ENCODE data around the gene PPP2R5C. TPM values are rescaled to one million over a fixed set of nuclear protein-coding genes. Genes with fewer than 3 reads are reported as not detected.
"Not testable (repeated sequence)": the region's sequence is repeated elsewhere in the genome, so short reads cannot be mapped to it uniquely, and the experiment has no call there.

PPP2R5C gene
- total RNA-seq, 1 donor from 2014 or later, result 87.2 TPM

DNA sequence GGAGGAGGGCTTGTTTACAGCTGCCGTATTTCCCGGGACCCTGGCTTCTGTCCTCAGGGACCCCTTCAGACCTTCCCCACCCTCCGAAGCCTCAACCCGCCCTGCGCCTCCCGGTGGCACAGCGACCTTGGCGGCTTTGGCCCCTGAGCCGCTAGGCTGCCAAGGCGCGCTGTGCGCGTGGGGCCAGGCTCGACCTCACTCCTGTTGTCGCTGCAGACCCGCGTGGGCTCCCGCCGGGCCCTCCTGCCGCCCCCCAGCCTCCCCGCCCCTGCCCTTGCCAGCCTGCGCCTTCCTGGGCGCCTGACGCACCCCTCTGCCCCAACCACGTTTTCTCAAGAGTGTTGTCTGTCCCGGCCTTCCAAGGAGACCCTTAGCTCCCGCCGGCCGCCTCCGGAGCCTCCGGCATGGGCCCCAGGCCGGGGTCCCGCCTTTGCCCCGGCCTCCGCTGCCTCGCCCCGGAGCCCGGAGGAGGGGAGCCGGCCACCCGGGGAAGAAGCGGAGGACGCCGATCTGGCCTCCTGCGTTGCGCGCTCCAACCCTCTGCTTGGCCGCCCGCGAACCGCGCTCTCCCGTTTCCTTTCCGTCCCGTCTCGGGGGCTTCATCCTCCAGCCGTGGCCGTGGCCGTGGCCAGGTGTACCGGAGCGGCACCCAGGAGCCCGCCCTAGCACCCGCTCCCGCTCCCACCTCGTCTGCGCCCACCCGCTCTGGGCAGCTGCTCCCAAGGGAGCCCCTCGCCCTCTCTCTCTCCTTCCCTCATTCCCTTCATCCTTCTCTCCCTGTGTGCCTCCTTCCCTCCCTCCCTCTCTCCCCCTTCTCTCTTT, 19.9 kb downstream of the PPP2R5C start:
- DNase-seq, result no peak

DNA sequence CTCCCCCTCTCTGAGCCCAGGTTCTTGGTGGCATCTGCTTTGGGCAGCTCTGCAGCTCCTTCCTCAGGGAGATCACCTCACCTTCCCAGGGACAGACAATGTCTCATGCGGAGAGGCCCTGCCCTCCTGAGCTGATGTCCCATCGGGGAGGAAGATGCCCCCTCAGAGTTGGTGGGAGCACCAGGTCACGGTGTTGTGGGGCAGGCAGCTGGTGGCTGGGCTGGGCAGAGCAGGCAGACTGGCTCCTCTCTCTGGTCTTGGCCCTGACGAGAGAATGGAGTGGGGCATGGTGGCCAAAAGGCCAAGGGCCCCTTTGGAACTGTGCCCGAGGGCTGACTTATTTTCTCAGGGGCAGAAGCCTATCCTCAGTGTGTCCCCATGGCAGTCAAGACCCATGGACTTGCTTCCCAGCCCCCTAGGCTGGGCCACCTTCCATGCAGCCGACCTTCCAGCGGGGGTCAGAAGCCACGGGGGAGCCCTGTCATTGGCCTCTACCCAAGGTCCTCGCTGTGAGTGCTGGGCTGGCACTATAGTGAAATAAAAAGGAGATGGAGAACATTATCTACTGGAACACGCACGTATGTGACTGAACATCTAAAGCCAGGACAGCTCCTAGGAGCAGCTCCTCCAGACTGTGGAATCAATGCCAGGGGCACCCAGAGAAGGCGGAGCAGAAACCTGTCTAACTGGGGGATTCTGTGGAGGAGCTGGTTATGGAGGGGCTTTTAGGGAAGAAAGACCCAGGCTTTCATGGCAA, 21.9 kb downstream of the PPP2R5C start:
- no peak for DNase-seq

DNA sequence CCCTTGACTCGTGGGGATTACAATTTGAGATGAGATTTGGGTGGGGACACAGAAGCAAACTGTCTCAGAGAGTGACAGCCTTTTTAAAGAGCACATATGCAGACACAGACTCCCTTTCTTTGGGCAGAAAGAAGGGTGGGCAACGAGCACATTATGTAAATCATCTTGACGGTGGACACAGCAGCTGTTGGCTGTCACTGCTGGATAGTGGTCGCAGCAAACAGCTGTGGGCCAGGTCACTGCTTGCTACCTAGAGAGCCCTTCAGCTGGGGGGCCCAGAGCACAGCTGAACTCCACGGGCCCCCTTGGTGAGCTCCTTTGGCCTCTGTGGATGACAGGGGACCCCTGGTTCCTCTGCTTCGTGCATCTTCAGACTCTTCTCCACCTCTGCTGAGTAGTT, 23.1 kb downstream of the PPP2R5C start:
- no peak for DNase-seq

DNA sequence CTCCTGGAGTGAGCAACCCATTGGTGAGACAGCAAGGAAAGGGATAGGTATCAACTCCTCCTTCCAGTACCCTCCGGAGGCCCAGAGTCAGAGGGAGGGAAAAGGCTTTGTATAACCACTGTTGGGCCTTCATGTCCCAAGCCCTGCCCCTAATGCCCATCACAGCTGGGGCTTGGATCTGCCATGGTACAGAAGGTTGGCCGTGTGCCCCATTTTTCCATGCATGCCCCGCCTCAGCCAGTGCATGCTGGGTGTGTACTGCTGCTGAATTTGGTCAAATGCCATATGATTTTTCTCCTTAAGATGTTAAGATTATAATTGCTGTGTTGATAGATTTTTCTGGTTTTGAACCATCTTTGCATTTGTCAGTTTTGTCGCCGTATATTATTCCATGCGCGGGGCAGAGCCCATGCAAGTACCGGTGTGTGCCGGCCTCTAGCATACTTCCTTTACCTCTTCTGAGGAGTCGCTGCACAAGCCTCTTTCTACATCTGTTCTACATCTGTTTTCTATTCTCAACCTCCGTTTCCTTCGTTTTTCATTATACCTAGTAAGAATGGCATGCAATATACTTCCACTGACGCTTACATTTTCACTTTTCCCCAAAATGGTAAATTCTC, 26.6 kb downstream of the PPP2R5C start:
- DNase-seq, result no peak

DNA sequence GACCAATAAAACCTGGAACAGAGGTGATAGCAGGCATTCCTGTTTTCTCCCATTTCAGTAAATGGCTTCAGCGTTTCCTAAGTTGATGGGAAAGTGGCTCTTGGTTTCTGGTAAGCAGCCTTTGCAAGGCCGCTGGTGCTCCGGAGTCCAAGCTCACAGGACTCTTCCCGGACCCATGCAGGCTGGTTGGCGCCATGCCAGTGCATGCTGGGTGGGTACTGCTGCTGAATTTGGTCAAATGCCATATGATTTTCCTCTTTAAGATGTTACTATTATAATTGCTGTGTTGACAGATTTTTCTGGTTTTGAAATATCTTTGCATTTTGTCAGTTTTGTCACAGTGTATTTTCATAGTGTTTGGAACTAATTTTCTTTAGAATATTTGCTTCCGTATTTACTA, 27.7 kb downstream of the PPP2R5C start:
- no peak for DNase-seq

DNA sequence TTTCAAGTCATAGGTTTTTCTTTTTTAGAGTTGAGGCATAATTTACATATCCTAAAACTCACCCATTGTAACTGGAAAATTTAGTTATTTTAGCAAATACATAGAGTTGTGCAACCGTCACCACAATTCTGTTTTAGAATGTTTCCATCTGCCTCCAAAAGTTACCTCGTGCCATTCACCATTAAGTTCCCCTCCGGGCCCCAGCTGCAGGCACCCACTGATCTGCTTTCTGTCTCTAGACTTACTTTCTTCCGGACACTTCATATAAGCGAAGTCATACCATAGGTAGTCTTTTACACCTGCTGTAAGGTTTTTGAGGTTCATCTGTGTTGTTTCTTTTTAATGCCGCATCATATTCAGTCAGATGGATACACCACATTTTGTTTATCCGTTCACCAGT, 28.7 kb downstream of the PPP2R5C start:
- no peak for DNase-seq

DNA sequence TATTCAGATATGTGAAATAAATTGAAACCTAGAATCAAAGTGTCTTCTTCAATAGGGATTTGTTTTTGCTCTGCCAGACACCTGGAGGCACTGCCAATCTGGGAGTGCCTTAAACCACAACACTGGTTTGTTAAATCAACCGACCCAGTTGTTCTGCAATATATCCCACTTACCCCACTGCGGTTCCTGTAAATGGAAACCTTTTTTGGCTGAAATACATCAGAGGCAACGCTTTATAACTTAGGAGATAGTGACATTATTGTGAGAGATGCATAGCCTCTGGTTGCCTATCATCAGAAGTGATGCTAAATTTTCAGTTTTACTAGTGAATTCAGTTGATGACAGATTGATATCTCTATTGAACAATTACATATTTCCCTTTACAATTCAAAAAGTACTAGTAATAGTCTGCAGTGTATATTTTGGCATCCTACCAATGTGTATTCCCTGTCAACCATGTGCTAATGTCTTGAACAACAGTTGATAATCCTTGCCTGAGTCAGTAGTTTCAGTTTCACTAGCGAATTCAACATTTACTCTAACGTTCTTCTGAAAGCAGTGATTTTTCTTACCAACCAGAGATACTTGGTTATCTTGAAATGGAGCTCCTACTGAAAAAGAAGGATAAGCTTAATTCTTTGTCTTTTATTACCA, 30.5 kb downstream of the PPP2R5C start:
- DNase-seq, result peak; percentile 31

DNA sequence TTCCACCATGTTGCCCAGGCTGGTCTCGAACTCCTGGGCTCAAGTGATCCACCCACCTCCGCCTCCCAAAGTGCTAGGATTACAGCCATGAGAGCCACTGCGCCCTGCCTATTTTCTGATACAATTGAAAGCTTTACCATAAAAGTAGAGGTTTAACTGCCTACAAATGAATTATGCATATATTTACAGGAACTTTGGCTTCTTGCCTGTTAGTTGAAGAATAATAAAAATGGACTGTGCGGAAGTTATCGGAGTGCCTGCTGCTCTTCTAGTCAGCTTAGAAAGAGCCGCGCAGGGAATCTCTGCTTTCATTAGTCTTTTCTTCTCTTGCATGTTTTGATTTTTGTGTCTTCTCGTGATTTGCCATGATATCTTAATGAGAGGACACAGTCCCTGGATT, 34.5 kb downstream of the PPP2R5C start:
- DNase-seq, result no peak

DNA sequence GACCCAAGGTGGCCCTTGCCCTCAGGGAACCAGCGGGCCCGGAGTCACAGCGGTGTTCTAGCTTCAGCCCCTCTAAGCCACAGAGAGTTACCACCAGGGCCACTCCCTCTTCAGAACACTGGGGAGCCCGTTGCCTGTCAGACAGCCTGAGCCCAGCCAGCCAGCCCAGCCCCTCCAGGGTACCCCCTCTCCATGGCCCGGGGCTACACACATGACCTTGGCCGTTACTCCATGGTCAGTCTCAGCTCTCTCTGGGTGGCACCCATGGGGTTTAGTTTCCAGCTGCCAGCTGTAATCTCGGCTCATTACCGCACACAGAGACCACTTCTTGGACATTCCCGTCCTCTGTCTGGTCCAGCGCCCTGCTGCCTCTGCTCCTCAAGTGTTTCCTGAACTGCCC, 35.0 kb downstream of the PPP2R5C start:
- no peak for DNase-seq

DNA sequence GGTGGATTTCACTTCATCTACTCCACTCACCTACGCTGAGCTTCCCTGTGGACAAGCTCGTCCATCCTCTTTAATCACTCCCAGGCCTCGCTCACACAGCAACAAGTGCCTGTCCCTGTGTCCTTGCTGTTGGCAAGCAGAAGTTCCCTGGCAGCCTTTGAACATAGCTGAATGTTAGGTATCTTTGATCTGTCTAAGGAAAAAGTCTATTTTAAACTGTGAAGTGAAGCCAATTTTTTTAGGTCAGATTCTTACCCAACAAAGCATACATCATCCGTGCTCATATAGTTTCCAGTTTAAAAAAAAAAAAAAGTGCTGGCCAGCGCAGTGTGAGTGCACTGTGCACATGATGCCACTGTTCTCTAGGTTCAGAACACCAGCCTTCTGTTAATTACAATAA, 36.3 kb downstream of the PPP2R5C start:
- no peak for DNase-seq

DNA sequence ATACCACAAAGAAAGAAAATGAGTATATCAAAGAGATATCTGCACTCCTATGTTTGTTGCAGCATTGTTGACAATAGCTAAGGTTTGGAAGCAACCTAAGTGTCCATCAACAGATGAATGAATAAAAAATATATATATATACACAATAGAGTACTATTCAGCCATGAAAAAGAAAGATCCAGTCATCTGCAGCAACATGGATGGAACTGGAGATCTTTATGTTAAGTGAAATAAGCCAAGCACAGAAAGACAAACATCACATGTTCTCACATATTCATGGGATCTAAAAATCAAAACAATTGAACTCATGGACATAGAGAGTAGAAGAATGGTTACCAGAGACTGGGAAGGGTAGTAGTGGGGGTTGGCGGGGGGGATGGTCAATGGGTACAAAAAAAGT, 42.9 kb downstream of the PPP2R5C start:
- DNase-seq, result not testable (repeated sequence)

DNA sequence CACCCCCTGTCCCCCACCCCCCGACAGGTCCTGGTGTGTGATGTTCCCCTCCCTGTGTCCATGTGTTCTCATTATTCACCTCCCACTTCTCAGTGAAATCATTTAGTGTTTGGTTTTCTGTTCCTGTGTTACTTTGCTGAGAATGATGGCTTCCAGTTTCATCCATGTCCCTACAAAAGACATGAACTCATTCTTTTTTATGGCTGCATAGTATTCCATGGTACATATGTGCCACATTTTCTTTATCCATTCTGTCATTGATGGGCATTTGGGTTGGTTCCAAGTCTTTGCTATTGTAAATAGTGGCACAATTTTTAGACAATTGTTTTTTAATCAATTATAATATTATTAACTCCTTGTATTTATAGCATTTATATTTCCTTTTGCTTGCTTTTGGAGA, 44.7 kb downstream of the PPP2R5C start:
- not testable (repeated sequence) for DNase-seq

DNA sequence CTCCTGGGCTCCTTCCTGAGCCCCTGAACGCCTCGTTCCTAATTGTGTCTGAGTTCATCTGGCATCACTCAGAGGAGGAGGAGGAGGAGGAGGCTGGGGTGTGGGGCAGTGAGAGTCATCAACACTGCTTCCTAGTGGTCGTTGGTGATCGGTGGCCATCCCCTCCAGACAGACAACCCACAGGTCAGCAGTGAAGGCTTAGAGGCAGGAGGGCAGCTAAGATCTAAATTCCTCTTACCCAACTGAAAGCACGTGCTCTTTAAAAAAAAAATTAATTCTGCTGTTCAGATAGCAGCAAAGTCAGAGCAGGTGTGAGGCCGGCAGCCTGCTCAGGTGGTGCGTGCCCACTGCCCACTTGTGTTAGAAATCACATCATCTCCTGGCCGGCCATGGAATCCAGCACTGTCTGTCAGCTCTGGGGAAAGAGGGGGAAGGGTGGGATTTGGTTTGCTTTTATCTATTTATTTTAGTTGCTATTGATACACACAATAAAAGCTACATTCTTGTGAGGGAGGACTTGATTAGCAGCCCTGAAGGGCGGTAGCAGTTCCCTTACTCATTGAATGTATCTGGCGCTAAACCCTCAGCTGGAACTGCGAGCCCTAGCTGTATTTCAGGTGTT, 46.6 kb downstream of the PPP2R5C start:
- DNase-seq, result no peak

DNA sequence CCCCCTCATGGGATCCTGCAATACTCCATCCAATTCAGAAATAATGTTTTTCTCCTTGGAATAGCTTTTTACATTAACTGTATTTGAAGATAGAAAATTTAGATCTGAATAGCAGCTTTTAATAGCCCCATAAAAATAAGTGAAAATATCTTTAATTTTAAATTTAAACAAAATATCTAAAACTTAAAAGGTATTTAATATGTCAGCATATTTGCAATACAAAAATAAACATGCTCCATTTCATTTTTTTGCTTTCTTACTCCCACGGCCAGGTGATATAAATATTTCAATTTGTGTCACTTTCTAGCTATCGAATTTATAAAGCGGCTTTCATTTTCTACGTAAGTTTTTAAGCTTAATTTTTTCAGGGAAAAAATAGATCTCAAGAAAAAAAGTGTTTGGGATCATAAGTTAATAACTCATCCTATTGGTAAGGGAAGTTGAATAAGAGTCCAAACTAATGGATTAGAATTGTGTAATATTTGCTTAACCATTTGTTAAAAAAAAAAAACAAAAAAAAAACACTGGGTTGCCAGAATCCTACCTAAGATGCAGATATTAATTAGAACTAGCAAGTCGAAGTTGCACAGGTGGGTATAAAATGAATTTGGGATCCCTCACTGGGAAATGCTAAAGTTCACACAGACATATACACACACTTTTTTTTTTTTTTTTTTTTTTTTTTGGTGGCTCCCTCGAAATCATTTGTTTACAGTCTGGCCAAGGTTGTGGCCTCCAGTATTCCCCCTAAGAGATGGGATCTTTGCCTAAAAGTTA, 47.6 kb downstream of the PPP2R5C start:
- no peak for DNase-seq

DNA sequence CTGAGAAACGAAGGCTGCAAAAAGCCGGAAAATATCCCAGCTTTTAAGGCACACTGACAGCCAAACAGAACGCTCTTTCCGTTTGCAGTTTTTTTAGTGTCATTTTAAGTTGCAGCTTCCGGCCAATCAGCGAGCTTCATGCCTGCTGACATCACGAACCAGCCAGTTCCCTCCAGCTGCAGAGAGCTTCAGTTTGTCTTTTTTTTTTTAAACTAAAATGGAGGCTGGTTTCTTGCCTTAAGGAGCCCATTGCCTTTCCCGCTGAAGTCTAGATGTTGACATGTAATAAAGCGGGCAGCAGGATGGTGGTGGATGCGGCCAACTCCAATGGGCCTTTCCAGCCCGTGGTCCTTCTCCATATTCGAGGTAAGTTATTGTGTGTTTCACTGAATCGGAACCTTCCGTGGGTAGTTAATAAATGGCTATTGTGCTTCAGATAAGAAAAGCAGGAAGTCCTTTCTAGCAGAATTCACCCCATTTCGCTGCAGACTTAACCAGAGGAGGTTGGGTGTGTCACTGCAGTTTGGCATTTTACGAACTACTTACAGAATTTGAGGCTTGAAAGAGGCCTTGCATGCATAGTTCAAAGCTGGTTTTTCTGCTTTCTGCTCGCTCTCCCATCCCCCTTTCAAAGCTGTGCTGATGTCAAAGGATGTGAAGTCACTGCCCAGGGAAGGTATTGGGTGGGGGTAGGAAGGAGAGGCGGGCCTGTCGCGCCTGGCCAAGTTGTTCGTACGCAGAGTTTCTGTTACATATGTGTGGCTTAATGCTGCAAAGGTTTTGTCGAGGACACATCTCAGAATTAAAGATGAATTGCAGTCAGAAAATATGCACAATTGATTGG, 48.4 kb downstream of the PPP2R5C start:
- peak; percentile 99 for DNase-seq

DNA sequence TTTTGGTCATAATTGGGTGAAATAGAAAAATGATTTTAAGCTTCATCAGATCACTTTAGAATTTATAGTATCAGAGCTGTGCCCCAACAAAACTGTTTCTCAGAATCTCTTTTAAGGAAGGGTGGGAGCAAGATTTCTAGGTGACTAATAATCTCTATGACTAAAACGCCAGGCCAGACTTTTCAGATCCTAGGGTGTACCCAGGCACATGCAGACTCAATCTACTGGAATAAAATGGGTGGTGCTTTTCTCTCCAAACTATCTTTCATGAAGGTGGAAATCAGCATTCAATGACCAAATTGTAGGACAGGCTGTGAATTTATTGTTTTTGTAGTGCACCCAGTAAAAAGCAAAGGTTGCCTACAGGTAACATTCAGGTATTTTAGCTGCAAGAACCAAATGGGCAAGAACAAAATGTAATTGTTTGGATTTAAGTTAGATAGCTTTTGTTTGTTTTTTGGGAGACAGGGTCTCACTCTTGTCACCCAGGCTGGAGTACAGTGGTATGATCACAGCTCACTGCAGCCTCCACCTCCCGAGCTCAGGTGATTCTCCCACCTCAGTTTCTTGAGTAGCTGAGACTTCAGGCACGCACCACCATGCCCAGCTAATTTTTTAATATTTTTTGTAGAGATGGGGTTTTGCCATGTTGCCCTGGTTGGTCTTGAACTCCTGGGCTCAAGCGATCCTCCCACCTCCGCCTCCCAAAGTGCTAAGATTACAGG, 49.5 kb downstream of the PPP2R5C start:
- DNase-seq, result no peak

DNA sequence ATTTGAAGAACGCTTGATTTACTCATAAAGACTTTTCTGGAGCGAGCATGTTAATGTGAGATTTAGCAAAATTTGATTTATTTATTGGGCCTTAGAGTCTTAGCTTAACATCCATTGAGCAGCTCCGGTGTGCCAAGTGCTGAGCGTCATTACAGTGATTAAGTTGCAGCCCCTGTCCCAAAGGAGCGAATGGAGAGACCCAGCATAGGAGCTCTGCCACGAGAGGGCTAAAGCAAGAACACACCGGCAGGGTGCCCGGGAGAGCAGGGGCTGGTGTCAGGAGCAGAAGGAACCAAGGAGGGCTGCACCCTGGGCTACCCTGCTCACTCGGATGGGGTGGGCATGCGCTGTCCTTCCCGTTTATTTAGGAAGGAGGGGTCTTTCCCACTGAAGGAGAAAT, 50.6 kb downstream of the PPP2R5C start:
- DNase-seq, result no peak

DNA sequence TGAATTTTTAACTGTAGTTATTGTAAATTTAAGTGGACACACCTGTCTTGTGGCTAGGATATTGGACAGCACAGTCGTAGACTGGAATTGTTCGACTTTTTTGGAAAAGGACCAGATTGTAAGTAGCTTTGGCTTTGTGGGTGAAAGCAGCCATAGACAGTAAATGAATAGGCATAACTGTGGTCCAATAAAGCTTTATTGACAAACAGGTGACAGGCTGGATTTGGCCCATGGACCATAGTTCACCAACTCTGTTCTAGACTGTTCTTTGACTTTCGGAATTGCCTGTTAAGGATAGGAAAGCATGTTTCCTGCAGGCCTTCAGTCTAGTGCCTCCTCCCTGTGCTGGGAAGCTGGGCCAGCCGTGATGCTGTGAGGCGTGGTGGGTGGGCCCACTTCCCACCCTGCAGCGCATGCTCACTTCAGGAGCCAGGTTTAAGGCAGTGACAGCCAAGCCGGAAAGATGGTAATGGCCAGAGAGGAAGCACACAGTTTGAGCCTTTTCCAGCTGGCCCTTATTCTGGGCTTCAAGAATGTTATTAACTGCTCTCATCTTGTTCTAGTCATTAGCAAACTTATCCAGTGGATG, 51.8 kb downstream of the PPP2R5C start:
- no peak for DNase-seq

DNA sequence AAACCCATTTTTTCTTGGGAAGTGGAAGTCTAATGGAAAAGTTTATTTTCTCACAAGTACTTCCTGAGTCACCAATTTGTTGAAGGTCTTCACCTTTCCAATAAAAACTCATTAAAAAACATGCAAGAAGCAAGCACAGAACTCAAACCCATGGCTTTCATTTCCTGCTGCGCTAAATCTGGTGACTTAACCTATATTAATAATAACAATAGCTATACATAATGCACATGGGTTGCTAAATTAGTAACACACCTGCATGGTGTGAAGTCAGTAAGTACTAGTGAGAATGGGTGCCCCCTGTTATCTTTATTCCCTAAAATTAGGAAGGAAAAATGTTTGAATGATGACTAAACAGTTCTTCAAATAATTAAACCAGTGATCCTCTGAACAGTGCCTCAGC, 52.3 kb downstream of the PPP2R5C start:
- DNase-seq, result no peak
